OCI-LY7 (cell line): ENCODE measurements around the gene FBXW8.

ENCODE experiments used
- EZH2phosphoT487 ChIP-seq: fragments of 200-600 bp; sonication (generic); IDR thresholded peaks from 2 replicates; pipeline ENCODE4 v1.6.1; 2018; ENCODE audit warnings: low read depth, borderline replicate concordance, mild to moderate bottlenecking, mixed run types, antibody characterized with exemption, low read length, moderate library complexity, mixed read lengths
- TF ChIP-seq, protein P1 (sequence below): fragments of 200-600 bp; sonication (generic); conservative IDR thresholded peaks from 2 replicates; pipeline ENCODE4 v1.5.1; 2014; ENCODE audit warnings: mild to moderate bottlenecking, antibody characterized with exemption, low read length, moderate library complexity, mixed read lengths

DNA sequence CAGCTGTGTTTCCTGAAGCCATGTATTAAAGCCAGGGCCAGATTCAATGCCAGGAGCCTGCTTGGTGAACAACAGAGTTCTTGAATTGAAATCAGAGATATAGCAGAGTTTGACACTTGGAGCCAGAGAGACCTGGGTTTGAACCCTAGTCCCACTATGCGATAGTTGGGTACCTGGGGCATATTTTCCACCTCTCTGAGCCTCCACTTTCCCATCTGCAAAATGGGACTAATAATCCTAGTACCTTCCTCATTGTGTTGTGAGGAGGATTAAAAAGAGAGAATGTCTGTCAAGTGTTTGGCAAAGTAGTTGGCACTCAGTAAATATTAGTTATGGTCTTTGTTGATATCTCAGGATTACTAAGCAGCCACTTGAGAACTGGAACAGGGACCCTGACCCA is 23.5 kb upstream of the FBXW8 start:
- TF ChIP-seq, protein P1, sequence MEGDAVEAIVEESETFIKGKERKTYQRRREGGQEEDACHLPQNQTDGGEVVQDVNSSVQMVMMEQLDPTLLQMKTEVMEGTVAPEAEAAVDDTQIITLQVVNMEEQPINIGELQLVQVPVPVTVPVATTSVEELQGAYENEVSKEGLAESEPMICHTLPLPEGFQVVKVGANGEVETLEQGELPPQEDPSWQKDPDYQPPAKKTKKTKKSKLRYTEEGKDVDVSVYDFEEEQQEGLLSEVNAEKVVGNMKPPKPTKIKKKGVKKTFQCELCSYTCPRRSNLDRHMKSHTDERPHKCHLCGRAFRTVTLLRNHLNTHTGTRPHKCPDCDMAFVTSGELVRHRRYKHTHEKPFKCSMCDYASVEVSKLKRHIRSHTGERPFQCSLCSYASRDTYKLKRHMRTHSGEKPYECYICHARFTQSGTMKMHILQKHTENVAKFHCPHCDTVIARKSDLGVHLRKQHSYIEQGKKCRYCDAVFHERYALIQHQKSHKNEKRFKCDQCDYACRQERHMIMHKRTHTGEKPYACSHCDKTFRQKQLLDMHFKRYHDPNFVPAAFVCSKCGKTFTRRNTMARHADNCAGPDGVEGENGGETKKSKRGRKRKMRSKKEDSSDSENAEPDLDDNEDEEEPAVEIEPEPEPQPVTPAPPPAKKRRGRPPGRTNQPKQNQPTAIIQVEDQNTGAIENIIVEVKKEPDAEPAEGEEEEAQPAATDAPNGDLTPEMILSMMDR, result no peak
- no peak for TF ChIP-seq EZH2phosphoT487
